GM04503 (cell line): ENCODE measurements around the gene SPATA31A3.
"Not testable (repeated sequence)": the region's sequence is repeated elsewhere in the genome, so short reads cannot be mapped to it uniquely, and the experiment has no call there.

Experiments
- DNase-seq: peaks from one replicate; pipeline ENCODE4 v3.0.0-alpha.2; 2012; ENCODE audit warnings: low read depth

SPATA31A3 gene

GRCh38 chr9:66992450-66992849 lies at the start of gene SPATA31A3:
Gene SPATA31A3 (minus strand): TSS chr9:66992550. CDS start chr9:66992521, 29 bp downstream.
- not testable (repeated sequence) for DNase-seq

GRCh38 chr9:66952576-66952975 lies 39.8 kb downstream of the SPATA31A3 start:
- DNase-seq = not testable (repeated sequence)

GRCh38 chr9:66942400-66943155 lies 49.8 kb downstream of the SPATA31A3 start:
- not testable (repeated sequence) for DNase-seq

- DNase-seq = not testable (repeated sequence)
Measured at GRCh38 chr9:66939878-66940830, 52.2 kb downstream of the SPATA31A3 start.

- not testable (repeated sequence) for DNase-seq
Measured at GRCh38 chr9:66938322-66938721, 54.0 kb downstream of the SPATA31A3 start.

- DNase-seq = not testable (repeated sequence)
Measured at GRCh38 chr9:66937662-66938061, 54.7 kb downstream of the SPATA31A3 start.
